IMR-90 (cell line): ENCODE data around the gene CTXN3. TPM values are rescaled to one million over a fixed set of nuclear protein-coding genes. Genes with fewer than 3 reads are reported as not detected.

Experiments used
- ATAC-seq: fragments of 200-7000 bp; cut with Tn5 transposase; 2 replicates; pipeline ENCODE4 v1.9.1; 2020; ENCODE audit warnings: low read depth, mild to moderate bottlenecking, moderate library complexity
- BruUV-seq: library from RNA; stranded (reverse); fragments of 400-500 nt; replicated peaks from 2 replicates; lab custom pipeline; 2021; lab: Mats Ljungman, UMichigan
- CTCF ChIA-PET: fragments of 300-600 bp; formaldehyde crosslinking; extraction: SDS; loops from one replicate; lab custom pipeline; 2021; ENCODE audit warnings: antibody characterized with exemption; lab: Yijun Ruan, JAX
- POLR2A ChIA-PET: fragments of 300-600 bp; sonication (Branson Sonifier 250); formaldehyde crosslinking; loops from one replicate; lab custom pipeline; 2022; ENCODE audit warnings: antibody characterized with exemption; ENCODE audit not compliant: unreplicated experiment; lab: Charles Lee
- DNase-seq: peaks from one replicate; pipeline ENCODE4 v3.0.0; 2013
- H2AFZ ChIP-seq: replicated peaks from 2 replicates; pipeline ENCODE3; 2013; ENCODE audit warnings: low read length, mild to moderate bottlenecking; ENCODE audit not compliant: poor library complexity
- H2AK5ac ChIP-seq: 2 replicates; pipeline ENCODE4 v1.6.1; 2013; ENCODE audit warnings: low read depth, low read length, inconsistent platforms
- H2AK9ac ChIP-seq: replicated peaks from 2 replicates; pipeline ENCODE3; 2013; ENCODE audit warnings: mild to moderate bottlenecking, low read depth, low read length, moderate library complexity; ENCODE audit not compliant: poor library complexity
- H2BK120ac ChIP-seq: 2 replicates; pipeline ENCODE4 v1.6.1; 2013; ENCODE audit warnings: low read depth, low read length, inconsistent platforms
- H2BK15ac ChIP-seq: 3 replicates; pipeline ENCODE4 v1.6.1; 2013; ENCODE audit warnings: low read depth, low read length, inconsistent platforms
- H2BK20ac ChIP-seq: 2 replicates; pipeline ENCODE4 v1.6.1; 2013; ENCODE audit warnings: low read depth, mild to moderate bottlenecking, inconsistent platforms, low read length, moderate library complexity
- H2BK5ac ChIP-seq: 2 replicates; pipeline ENCODE4 v1.6.1; 2013; ENCODE audit warnings: mild to moderate bottlenecking, low read depth, low read length, inconsistent platforms; ENCODE audit not compliant: poor library complexity, severe bottlenecking
- H3K14ac ChIP-seq: replicated peaks from 2 replicates; pipeline ENCODE4 v1.6.1; 2013; ENCODE audit warnings: low read depth, low read length, inconsistent platforms
- H3K18ac ChIP-seq: 2 replicates; pipeline ENCODE4 v1.6.1; 2013; ENCODE audit warnings: low read depth, low read length, control low read depth
- H3K23ac ChIP-seq: 2 replicates; pipeline ENCODE4 v1.6.1; 2013; ENCODE audit warnings: low read depth, low read length, inconsistent platforms
- H3K27ac ChIP-seq: 2 replicates; pipeline ENCODE4 v1.5.1; 2013; ENCODE audit warnings: mild to moderate bottlenecking, control low read depth, low read length; ENCODE audit not compliant: insufficient read depth
- H3K27me3 ChIP-seq: 2 replicates; pipeline ENCODE4 v1.6.1; 2013; ENCODE audit warnings: low read length; ENCODE audit not compliant: control insufficient read depth, insufficient read depth
- H3K36me3 ChIP-seq: 2 replicates; pipeline ENCODE4 v1.6.1; 2013; ENCODE audit warnings: low read length, mixed read lengths; ENCODE audit not compliant: control insufficient read depth, insufficient read depth
- H3K4ac ChIP-seq: 2 replicates; pipeline ENCODE4 v1.6.1; 2013; ENCODE audit warnings: low read depth, low read length, inconsistent platforms
- H3K4me1 ChIP-seq: 2 replicates; pipeline ENCODE4 v1.6.1; 2013; ENCODE audit warnings: low read length, mixed read lengths; ENCODE audit not compliant: control insufficient read depth, insufficient read depth
- H3K4me2 ChIP-seq: 2 replicates; pipeline ENCODE4 v1.6.1; 2013; ENCODE audit warnings: low read depth, mild to moderate bottlenecking, control low read depth, low read length, moderate library complexity
- H3K4me3 ChIP-seq: 2 replicates; pipeline ENCODE4 v1.5.1; 2013; ENCODE audit warnings: low read depth, mild to moderate bottlenecking, control low read depth, low read length, moderate library complexity; ENCODE audit not compliant: insufficient read depth
- H3K56ac ChIP-seq: 2 replicates; pipeline ENCODE4 v1.6.1; 2013; ENCODE audit warnings: low read length, inconsistent platforms; ENCODE audit not compliant: insufficient read depth; ENCODE audit errors: extremely low read depth
- H3K79me1 ChIP-seq, 2 experiments: 2 replicates each; pipeline ENCODE4 v1.6.1; 2013; ENCODE audit warnings: low read length in 2 of 2, inconsistent platforms in 1 of 2, low read depth in 1 of 2
- H3K9ac ChIP-seq: 2 replicates; pipeline ENCODE4 v1.6.1; 2013; ENCODE audit warnings: low read depth, low read length, control low read depth
- H3K9me1 ChIP-seq: 2 replicates; pipeline ENCODE4 v1.6.1; 2013; ENCODE audit warnings: low read length, inconsistent platforms; ENCODE audit not compliant: insufficient read depth
- H3K9me3 ChIP-seq: 2 replicates; pipeline ENCODE4 v1.6.1; 2013; ENCODE audit warnings: low read length; ENCODE audit not compliant: control insufficient read depth, insufficient read depth
- H4K20me1 ChIP-seq: 2 replicates; pipeline ENCODE4 v1.6.1; 2013; ENCODE audit warnings: low read length, inconsistent platforms; ENCODE audit not compliant: insufficient read depth
- H4K5ac ChIP-seq: 2 replicates; pipeline ENCODE4 v1.6.1; 2013; ENCODE audit warnings: mild to moderate bottlenecking, low read depth, low read length, control low read depth
- H4K8ac ChIP-seq, 2 experiments: 2 replicates each; pipeline ENCODE4 v1.6.1; 2013; ENCODE audit warnings: low read depth in 2 of 2, low read length in 2 of 2, control low read depth in 1 of 2, inconsistent platforms in 1 of 2
- H4K91ac ChIP-seq: 2 replicates; pipeline ENCODE4 v1.6.1; 2013; ENCODE audit warnings: low read depth, low read length, inconsistent platforms; ENCODE audit not compliant: insufficient read depth
- BHLHE40 ChIP-seq: fragments of 150-350 bp; IDR thresholded peaks from 2 replicates; pipeline ENCODE4 v1.6.1; 2016; ENCODE audit warnings: mild to moderate bottlenecking, low read depth, low read length
- CHD1 ChIP-seq: IDR thresholded peaks from 2 replicates; pipeline ENCODE4 v1.6.1; 2012; ENCODE audit warnings: low read depth, low read length, improper control_type of control experiment
- ELK1 ChIP-seq: fragments of 150-350 bp; IDR thresholded peaks from 2 replicates; pipeline ENCODE4 v1.6.1; 2016; ENCODE audit warnings: low read depth, mild to moderate bottlenecking, low read length, moderate library complexity, borderline replicate concordance
- FOS ChIP-seq: fragments of 150-350 bp; IDR thresholded peaks from 2 replicates; pipeline ENCODE4 v1.6.1; 2016; ENCODE audit warnings: low read depth, low read length
- MAFK ChIP-seq: IDR thresholded peaks from 2 replicates; pipeline ENCODE4 v1.6.1; 2012; ENCODE audit warnings: low read depth, low read length, improper control_type of control experiment
- MAZ ChIP-seq: IDR thresholded peaks from 2 replicates; pipeline ENCODE4 v1.6.1; 2012; ENCODE audit warnings: low read depth, mild to moderate bottlenecking, low read length, improper control_type of control experiment, moderate library complexity, borderline replicate concordance
- MXI1 ChIP-seq: IDR thresholded peaks from 2 replicates; pipeline ENCODE4 v1.6.1; 2012; ENCODE audit warnings: low read depth, mild to moderate bottlenecking, low read length, moderate library complexity, borderline replicate concordance
- POLR2A ChIP-seq: IDR thresholded peaks from 2 replicates; pipeline ENCODE4 v1.6.1; 2012; ENCODE audit warnings: mild to moderate bottlenecking, low read depth, low read length
- RAD21 ChIP-seq: IDR thresholded peaks from 2 replicates; pipeline ENCODE4 v1.6.1; 2012; ENCODE audit warnings: low read length, improper control_type of control experiment
- RCOR1 ChIP-seq: IDR thresholded peaks from 2 replicates; pipeline ENCODE4 v1.6.1; 2012; ENCODE audit warnings: mild to moderate bottlenecking, low read length, improper control_type of control experiment; ENCODE audit not compliant: insufficient replicate concordance
- RFX5 ChIP-seq: IDR thresholded peaks from 2 replicates; pipeline ENCODE4 v1.8.0; 2012; ENCODE audit warnings: low read depth, mild to moderate bottlenecking, low read length, moderate library complexity
- SMC3 ChIP-seq: fragments of 150-350 bp; IDR thresholded peaks from 2 replicates; pipeline ENCODE4 v1.6.1; 2016; ENCODE audit warnings: low read depth, mild to moderate bottlenecking, antibody characterized with exemption, low read length, moderate library complexity
- WGBS, 2 experiments: methylation state at CpG; one replicate each; pipeline versions ENCODE4 v1.1.5 to v1.1.7; 2013; ENCODE audit warnings: missing lambda C conversion rate in 2 of 2; ENCODE audit not compliant: insufficient read length in 1 of 2; ENCODE audit errors: extremely low coverage in 2 of 2; 5-methylcytosine and 5-hydroxymethylcytosine counted together
- dilution Hi-C: fragments of 300-500 bp; cut with HindIII; formaldehyde crosslinking; loops from one replicate; pipeline ENCODE4 v1.14.3; 2018; ENCODE audit warnings: low sequenced_read_pairs; ENCODE audit not compliant: unreplicated experiment
- in situ Hi-C: fragments of 300-500 bp; cut with MboI; formaldehyde crosslinking; loops from 3 replicates; pipeline ENCODE4 v1.14.3; 2019; ENCODE audit warnings: low sequenced_read_pairs, inconsistent platforms, mixed read lengths
- intact Hi-C: fragments of 100-400 bp; cut with micrococcal nuclease; formaldehyde crosslinking; loops from 2 replicates; pipeline ENCODE4 v1.10.0; 2022
- polyA plus RNA-seq, 3 experiments: library from polyadenylated mRNA; depleted of rRNA; stranded (reverse); fragments of >200 nt; gene quantifications; 2 replicates each; pipeline ENCODE4 v1.2.3, GENCODE V29; 2012; ENCODE audit warnings: low replicate concordance in 1 of 3
- total RNA-seq: library from RNA; depleted of rRNA; stranded (reverse); fragments of >200 nt; gene quantifications from 2 replicates; pipeline ENCODE4 v1.2.3, GENCODE V29; 2012

CTXN3 gene
- total and polyA plus RNA-seq, 2 of the 4 experiments (the other 2 are of a cell fraction) = not detected

DNA sequence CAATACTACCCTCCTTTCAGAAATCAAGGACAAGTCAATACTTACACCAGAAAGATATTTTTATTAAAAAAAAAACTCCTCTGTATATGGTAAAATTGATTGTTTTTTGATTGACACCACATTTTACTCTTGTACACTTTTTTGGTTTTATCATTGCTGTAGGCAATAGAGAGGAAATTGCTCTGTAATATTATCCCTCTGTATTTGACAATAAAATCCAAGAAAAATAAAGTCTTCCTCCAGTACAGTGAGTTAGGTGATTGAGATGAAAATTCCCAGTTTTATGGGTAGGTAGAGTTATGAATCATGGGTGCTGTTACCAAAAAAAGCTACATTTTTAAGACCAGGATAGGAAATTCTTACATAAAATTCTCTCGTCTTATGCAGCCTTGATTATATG, 31.7 kb downstream of the CTXN3 start:
- CTCF ChIA-PET = interaction anchor here (0.6 to 0.7 kb wide), 2 partner anchors 47 to 212 kb away, joined by 3 to 4 read pairs; no protein-coding TSS in a partner anchor
- no peaks in the 10 kb centered on the region for H3K4me1 ChIP-seq
- H3K9me1 ChIP-seq = no peaks in the 10 kb centered on the region
- no peak overlapping the region for H3K4ac ChIP-seq
- no peaks in the 10 kb centered on the region for H3K79me1 ChIP-seq
- no peaks in the 10 kb centered on the region for H3K27me3 ChIP-seq
- H2BK15ac ChIP-seq = no peak overlapping the region
- POLR2A ChIA-PET = no interaction called here
- H3K14ac ChIP-seq = no peak overlapping the region
- H4K5ac ChIP-seq = no peak overlapping the region
- H3K56ac ChIP-seq = no peak overlapping the region
- TF ChIP-seq POLR2A = no peak
- no peak for TF ChIP-seq MXI1
- TF ChIP-seq FOS = no peak
- no peak for TF ChIP-seq RAD21
- TF ChIP-seq BHLHE40 = no peak
- no peak for TF ChIP-seq MAFK
- TF ChIP-seq RFX5 = no peak
- TF ChIP-seq MAZ = no peak
- no peak for TF ChIP-seq RCOR1
- TF ChIP-seq ELK1 = no peak
- no peak for TF ChIP-seq SMC3
- no peak for TF ChIP-seq CHD1
- no peak overlapping the region for H2AK5ac ChIP-seq
- ATAC-seq (no peak), DNase-seq (no peak)
- dilution Hi-C loops (no loop called here), in situ Hi-C loops (no loop called here), intact Hi-C loops (no loop called here)
- H3K18ac ChIP-seq = no peak overlapping the region
- BruUV-seq = no TSS peak
- no peak overlapping the region for H2BK20ac ChIP-seq
- H3K9me3 ChIP-seq = no peaks in the 10 kb centered on the region
- no peak overlapping the region for H2AK9ac ChIP-seq
- no peak overlapping the region for H3K23ac ChIP-seq
- H3K9ac ChIP-seq = no peak overlapping the region
- WGBS, 2 experiments = no CpG with 5 or more reads among the region's 1 CpG
- H4K91ac ChIP-seq = no peak overlapping the region
- H2BK5ac ChIP-seq = no peak overlapping the region
- no peak overlapping the region for H3K4me3 ChIP-seq
- H2BK120ac ChIP-seq = no peak overlapping the region
- no peak overlapping the region for H3K4me2 ChIP-seq
- H4K20me1 ChIP-seq = no peaks in the 10 kb centered on the region
- H3K27ac ChIP-seq = no peak overlapping the region
- H3K36me3 ChIP-seq = no peaks in the 10 kb centered on the region
- H4K8ac ChIP-seq = no peak overlapping the region
- H2AFZ ChIP-seq = no peak overlapping the region
